Measurements from ENCODE around the gene DNAJC6.
"Not testable (repeated sequence)": the region's sequence is repeated elsewhere in the genome, so short reads cannot be mapped to it uniquely, and the experiment has no call there.

DNAJC6 gene

GRCh38 chr1:65278376-65279069, 30.8 kb upstream of the DNAJC6 start:
- no peak overlapping the region for H3K27ac ChIP-seq
- TF ChIP-seq CTCF (conservative IDR thresholded peaks at IDR 0.05) (no peak), ZFX (IDR thresholded peaks at IDR 0.05) (no peak)

- TF ChIP-seq CTCF (conservative IDR thresholded peaks at IDR 0.05), result no peak
- TF ChIP-seq ZFX (IDR thresholded peaks at IDR 0.05), result no peak
Measured at GRCh38 chr1:65279070-65279779, 30.1 kb upstream of the DNAJC6 start.

GRCh38 chr1:65281846-65282245, 27.5 kb upstream of the DNAJC6 start:
- no peak overlapping the region for H3K27ac ChIP-seq
- no peak for TF ChIP-seq CTCF (conservative IDR thresholded peaks at IDR 0.05)
- no peak for TF ChIP-seq ZFX (IDR thresholded peaks at IDR 0.05)

More at GRCh38 chr1:65279070-65279779, 30.1 kb upstream of the DNAJC6 start:
- no peak overlapping the region for H3K27ac ChIP-seq

- H3K27ac ChIP-seq, result no peak overlapping the region
- TF ChIP-seq ZFX (IDR thresholded peaks at IDR 0.05) (no peak), CTCF (conservative IDR thresholded peaks at IDR 0.05) (no peak)
Measured at GRCh38 chr1:65284229-65284628, 25.1 kb upstream of the DNAJC6 start.

- TF ChIP-seq CTCF (conservative IDR thresholded peaks at IDR 0.05) (no peak), ZFX (IDR thresholded peaks at IDR 0.05) (no peak)
- H3K27ac ChIP-seq, result no peak overlapping the region
Measured at GRCh38 chr1:65289449-65289848, 19.9 kb upstream of the DNAJC6 start.

GRCh38 chr1:65291818-65292217, 17.5 kb upstream of the DNAJC6 start:
- H3K27ac ChIP-seq, result not testable (repeated sequence)

GRCh38 chr1:65292861-65293593, 16.3 kb upstream of the DNAJC6 start:
- TF ChIP-seq CTCF (conservative IDR thresholded peaks at IDR 0.05), result no peak
- no peak for TF ChIP-seq ZFX (IDR thresholded peaks at IDR 0.05)
- H3K27ac ChIP-seq, result no peak overlapping the region
